Dermis blood vessel endothelial cell (primary cell): ENCODE results near the gene CHST11. TPM values are rescaled to one million over a fixed set of nuclear protein-coding genes. Genes with fewer than 3 reads are reported as not detected.
A peak's percentile ranks its signal among the peaks of the same experiment; 100 is the strongest.
"Not testable (repeated sequence)": the region's sequence is repeated elsewhere in the genome, so short reads cannot be mapped to it uniquely, and the experiment has no call there.

ENCODE experiments used
- DNase-seq: peaks from one replicate; pipeline ENCODE4 v3.0.0; 2010
- total RNA-seq: library from RNA; depleted of rRNA; stranded (reverse); fragments of >200 nt; gene quantifications from 2 replicates; pipeline ENCODE4 v1.2.3, GENCODE V29; 2014

The CHST11 gene
- total RNA-seq, 1 donor from 2014 or later, result 10.0 TPM

DNA sequence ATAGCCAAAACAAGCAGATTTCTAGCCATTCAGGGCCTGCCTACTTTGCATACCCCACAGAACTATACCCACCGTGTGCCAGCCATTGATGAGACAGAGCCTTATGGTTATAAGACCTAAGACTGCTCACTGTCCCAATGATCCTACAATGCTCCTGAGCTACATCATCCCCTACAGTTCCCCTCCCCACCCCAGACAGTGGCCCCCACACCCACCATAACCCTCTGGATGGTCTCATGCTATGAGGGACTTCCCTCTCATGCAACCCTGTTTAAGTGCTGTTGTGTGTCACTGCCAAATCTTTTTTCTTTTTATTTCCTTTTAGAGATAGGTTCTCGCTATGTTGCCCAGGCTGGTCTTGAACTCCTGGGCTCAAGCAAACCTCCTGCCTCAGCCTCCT lies 75.9 kb downstream of the CHST11 start:
- DNase-seq, result no peak

DNA sequence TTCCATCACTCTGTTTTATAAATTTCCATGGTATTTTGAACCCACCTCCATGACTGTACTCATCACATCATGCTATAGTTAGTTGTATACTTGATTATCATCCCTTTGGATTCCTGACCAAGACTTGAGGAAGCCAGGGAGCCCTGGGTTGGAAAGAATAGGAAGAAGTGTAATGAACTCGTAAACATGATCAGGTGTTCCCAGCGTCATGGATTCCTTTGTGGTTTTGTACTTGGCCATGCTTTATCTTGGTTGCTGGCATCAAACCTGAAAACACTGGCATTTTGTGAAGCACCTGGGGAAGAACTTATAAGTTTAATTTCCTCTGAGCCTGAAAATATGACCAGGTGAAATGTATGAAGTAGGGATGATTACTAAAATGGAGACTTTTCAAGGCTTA lies 76.4 kb downstream of the CHST11 start:
- no peak for DNase-seq

DNA sequence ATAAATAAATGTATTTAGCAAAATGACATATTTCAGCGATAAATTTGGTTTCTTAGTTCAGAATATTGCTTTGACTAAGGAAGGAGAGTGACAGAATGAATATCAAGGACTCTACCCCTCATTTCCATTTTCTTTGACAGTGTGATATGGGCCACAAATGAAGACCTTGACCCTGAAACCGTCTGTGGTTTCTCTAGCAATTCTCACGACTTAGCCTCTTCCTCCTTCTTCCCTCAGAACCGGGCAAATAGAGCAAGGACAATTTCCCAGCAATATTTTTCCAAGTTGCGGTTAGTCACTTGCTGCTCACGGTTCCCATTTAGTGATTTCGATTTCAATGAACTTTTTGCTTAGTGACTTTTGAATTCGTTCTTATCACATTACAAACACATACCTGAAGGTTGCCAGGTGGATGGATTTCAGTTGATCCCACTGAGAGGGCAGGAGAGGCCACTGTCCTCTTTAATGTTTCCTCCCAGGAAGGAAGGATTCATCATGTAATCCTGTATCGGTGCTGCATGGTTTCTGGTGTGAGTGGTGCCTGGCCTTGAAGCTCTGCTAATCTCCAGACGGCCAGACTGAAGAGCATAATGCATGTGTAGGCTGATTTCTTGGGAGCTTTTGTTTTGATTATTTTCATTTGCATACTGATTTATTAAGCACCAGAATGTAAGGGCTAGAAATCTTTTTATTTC lies 77.6 kb downstream of the CHST11 start:
- no peak for DNase-seq

DNA sequence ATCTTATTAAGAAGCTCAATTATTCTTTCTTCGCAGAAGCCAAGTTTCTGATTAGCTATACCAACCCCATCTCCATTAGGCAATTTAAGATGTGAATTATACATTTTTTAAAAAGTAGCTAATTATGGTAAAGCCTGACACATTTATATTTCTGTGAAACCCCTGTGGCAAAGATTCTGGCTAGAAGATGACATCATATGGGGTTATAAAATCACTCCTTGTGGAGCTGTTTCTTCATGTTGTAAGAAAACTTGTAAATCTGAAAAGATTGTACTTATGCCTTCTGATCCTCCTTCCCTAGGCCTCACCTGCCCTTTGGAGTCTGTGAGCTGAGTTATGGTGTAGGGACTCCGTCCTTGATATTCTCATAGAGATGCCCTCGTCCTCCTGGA lies 78.1 kb downstream of the CHST11 start:
- DNase-seq, result no peak

DNA sequence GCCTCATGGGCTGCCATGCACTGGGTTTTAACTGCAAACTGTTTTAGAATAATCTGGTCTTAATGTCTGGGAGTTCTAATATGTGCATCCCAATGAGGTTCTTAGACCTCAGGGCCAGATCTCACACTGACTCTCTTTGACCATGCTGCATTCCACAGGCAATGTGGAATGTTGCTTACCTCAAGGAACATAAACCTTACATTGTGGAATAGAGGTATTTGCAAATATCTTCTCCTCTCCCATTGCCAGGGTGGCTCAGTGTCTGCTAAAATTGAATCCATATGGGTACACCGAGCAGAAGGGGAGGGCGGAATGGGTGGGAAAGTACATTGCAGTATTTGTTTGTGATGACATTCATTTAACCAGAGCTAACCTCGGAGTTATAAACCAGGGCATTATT lies 78.6 kb downstream of the CHST11 start:
- DNase-seq, result no peak

DNA sequence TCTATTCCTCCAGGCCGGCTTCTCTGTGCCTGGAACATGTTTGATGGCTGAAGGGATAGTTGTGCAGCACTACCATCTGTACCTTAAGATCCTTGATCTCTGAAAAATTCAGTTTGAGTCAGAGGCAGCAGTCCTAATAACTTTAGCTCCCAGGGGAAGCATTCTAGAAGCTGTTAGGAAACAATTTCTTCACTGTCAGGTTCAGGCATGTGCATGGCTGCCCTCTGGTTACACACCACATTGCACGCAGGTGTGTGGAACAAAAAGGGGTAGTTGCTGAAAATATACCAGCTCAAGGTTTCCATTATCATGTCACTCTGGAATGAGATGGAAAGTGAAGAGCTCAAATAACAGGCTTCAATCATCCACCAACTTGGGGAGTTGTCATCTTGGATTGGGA lies 80.1 kb downstream of the CHST11 start:
- no peak for DNase-seq

DNA sequence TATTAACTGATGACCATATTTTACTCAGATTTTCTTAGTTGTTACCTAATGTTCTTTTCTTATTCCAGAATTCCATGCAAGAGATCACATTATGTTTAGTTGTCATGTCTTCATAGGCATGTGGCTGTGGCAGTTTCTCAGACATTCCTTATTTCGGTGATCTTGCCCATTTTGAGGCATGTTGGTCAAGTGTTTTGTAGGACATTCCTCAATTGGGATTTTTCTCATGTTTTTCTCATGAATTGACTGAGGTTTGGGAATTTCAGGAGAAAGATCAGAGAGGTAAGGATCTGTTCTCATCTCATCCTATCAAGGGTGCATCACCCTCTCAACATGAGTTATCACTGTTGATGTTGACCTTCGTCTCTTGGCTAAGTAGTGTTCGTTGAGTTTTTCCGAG lies 81.3 kb downstream of the CHST11 start:
- DNase-seq, result no peak

DNA sequence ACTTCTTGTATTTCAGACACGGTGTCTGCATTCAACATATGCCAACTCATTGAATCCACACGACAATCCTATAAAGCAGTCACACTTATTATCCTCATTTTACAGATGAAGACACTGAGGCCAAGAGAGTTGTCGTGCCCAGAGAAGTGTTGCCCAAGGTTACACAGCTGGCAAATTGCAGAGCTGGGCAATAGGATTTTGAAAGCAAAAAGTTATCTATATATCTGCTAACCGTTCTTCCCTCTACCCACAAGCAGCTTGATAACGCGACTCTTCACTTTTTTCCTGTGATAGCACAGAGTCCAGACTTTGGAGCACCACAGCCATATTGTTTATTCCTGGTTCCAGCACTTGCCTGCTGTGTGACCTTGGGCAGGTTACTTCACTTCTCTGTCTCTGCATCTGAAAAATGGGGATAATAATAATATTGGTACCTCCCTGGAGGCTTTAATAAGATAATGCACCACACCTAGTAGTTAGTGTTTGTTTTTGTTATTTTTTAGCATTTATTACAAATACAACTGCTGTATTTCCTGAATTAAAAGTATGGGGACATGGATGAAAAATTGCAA lies 82.2 kb downstream of the CHST11 start:
- no peak for DNase-seq

DNA sequence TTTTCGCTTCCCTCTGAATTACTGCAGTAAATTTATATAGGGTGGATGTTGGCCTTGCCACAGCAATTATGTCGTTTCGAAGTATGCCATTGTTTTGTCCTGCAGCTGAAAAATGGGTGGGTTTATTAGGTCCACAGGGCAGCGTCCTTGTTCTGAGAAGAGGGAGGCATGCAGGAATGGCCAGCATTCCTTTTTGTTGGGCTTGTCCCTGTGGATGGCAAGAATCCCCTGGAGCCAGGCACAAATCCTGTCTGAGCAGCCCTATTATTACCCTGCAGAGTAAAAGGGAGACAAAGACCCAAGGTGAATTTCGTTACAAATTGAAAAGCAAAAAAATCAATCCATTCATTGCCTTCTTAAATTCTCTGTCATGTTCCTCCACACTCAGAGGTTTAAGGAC lies 88.1 kb downstream of the CHST11 start:
- DNase-seq, result no peak

DNA sequence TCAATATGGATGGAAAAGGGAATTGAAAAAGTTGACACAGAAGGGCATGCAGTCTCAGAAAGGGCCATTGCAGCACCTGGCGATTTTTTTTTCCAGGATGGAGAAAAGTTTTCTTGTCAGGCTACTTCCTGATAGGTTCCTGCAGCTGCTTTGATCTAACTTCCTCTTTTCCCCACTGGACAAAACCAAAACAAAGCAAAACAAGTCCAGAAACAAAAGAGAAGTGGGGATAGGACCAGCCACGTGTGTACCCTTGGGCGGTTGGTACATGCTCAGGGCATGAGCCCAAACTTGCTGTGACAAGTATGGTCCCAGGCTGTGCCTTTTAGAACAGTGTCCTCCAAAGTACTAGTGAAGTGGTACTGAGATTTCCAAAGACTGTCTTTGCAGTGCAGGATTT lies 89.8 kb downstream of the CHST11 start:
- peak; percentile 35 for DNase-seq

DNA sequence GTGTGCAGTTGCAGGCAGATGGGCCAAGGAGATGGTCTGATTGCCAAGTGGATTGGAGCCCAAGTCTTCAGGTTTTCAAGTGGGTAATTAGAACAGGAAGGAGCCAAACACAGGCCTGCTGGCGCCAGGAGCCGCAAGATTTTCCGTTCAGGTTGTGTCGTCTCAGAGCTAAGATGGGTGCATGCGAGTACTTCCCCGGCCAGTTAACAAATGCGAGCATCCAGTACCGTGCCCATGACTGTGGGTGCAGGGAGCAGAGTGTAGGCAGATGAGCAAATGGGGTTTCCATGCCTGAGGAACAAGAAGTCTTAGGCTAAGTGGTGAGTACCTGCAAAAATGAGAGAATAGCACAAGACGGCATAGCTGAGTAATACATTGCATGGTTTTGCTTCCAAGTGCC lies 90.5 kb downstream of the CHST11 start:
- DNase-seq, result no peak

DNA sequence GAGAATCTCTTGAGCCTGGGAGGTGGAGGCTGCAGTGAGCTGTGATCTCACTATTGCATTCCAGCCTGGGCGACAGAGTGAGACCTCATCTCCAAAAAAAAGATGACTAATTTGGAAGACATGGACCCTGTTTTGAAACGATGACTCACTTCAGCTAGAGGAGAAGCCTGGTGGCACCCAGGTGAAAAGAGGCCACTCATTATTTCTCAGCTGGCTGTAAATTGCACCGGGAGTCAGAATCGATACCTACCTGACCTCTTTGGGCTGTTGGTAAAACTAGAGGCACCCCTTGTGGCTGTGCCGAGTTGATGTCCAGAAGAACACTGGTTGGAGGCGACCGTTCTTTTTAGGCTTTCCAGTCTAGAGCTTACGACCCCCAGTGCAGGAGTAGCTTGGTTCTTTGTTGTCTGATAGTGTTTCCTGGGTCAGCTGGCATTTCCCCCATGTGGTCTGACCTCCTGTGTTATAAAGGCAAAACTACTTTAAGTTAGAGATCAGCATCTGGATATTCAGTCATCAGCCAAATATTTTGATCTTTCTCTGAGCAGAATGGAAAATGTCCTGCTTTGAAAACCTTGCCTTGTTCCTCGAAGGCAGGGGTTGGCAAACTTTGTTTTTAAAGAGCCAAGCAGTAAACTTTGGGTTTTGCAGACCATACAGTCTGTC lies 93.2 kb downstream of the CHST11 start:
- no peak for DNase-seq

DNA sequence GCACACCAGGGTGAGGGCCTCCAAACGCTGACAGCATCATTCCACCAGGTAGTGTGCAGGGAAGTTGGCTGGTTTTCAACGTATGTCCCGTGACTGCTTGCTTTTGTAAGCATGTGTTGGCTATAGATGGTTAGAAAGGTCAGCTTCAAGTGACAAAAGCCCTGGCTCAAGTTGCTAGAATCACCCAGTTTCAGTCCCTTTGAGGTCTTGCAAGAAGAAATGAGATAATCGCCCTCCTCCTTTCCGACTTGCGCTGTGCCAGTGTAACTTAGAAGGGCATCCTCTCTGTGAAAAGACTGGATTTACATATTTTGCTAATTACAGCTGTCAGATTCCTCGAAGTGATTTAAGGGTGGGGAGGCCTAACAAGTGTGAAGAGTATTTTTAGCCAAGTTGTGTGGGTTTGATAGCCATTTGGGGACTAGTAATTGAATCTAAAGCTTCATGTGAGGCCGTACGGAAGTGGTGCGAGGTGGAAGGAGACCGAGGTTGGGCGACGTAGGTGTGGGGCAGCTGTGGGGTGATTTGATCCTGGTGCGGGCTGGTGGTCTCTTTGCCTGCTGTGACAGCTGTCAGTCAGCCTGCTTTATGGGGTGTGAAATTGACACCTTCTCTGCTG lies 94.7 kb downstream of the CHST11 start:
- no peak for DNase-seq

DNA sequence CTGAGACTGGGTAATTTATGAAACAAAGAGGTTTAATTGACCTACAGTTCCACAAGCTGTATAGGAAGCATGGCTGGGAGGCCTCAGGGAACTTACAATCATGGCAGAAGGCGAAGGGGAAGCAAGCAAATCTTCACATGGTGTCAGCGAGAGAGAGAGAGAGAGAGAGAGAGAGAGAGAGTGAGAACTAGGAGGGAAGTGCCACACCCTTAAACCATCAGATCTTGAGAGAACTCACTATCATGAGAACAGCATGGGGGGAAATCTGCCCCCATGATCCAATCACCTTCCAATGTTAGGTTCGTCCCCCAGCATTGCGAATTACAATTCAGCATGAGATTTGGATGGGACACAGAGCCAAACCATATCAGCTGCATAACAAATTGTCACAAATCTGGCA lies 96.7 kb downstream of the CHST11 start:
- no peak for DNase-seq

DNA sequence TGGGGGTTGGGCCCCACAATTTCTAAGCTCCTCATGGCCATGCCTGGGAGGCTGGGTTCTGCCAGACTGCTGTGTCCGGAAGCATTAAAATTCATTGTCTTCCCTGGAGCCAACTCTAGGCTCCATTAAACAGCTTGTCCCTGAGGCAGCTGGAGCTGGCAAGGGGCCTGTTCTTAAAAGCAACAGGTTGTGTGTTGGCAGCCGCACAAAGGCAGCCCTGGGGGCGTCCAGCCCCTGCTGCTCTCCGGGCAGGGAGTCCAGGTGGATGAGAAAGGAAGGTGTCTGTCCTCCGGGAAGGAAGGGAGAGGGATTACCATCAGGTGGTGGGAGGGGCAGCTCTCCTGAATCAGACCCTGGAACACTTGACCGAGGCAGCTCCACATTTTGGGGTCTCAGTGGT lies 98.9 kb downstream of the CHST11 start:
- peak; percentile 54 for DNase-seq

DNA sequence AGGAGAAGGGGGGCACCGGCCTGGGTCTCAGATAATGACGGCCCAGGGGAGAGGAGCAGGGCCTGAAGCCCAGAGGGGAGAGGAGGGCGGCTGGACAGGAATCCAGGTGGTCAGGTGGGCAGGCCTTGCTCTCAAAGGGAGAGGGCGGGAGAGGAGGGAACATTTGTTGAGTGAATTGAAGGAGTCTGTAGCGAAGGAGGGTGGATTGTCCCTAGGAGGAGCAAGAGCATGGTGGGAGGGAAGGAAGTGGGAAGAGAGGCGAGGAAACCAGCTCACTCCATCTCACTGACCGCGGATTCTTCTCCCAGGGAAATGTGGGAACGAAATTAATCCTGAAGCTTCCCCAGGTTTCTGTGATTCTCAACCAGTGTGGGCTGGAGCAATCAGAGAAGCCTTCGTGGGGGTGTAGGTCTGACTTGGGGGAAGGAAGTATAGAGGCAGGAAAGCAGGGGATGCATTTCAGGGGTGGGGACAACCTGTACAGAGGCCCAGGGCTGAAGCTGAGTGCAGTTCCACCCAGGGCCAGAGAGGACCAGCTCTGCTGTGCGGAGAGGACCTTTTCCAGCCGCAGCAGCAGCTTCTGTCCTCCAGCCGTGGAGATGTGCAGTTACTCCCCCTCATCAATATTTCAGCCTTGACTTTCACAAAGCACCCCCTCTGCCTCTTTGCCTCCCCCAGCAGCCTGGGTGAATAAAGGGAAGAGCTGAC lies 100.9 kb downstream of the CHST11 start:
- no peak for DNase-seq

DNA sequence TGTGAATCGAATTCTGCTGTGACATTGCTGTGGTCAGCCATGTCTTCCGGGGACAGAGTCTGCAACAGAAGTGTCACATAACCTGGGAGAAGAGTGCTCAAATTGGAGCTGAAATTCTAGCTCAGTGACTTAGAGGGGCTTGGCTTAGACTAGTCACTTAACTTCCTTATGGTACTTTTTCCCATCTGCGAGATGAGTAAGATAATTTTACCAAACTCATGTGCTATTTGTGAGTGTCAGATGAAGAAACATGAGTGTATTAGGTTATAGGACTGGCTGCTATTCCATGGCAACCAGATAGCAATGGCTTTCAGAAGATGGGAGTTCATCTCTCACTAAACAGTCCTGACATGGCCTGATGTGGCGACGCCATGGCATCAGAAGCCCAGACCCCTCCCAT lies 104.1 kb downstream of the CHST11 start:
- DNase-seq, result no peak

DNA sequence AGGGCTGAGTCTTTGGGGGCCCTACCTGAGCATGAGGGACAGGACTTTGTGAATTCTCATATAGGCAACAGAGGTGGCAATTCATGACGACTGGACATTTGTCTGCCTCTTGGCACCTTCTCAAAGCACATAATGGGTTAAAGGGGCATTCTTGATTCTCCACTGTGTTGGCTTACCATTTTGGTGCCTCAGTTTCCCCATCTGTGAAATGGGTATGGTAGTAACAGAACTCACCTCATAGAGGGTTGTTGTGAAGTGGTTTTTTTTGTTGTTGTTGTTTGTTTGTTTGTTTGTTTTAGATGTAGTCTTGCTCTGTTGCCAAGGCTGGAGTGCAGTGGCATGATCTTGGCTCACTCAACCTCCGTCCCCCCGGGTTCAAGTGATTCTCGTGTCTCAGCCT lies 106.0 kb downstream of the CHST11 start:
- DNase-seq, result no peak

DNA sequence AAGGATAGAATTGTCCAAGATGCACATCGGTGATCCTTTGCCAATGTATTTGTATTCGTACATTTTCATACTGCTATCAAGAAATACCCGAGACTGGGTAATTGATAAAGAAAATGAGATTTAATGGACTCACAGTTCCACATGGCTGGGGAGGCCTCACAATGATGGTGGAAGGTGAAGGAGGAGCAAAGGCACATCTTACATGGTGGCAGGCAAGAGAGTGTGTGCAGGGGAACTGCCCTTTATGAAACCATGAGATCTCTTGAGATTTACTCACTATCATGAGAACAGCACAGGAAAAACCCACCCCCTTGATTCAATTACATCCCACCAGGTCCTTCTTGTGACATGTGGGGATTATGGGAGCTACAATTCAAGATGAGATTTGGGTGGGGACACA lies 107.9 kb downstream of the CHST11 start:
- DNase-seq, result not testable (repeated sequence)

DNA sequence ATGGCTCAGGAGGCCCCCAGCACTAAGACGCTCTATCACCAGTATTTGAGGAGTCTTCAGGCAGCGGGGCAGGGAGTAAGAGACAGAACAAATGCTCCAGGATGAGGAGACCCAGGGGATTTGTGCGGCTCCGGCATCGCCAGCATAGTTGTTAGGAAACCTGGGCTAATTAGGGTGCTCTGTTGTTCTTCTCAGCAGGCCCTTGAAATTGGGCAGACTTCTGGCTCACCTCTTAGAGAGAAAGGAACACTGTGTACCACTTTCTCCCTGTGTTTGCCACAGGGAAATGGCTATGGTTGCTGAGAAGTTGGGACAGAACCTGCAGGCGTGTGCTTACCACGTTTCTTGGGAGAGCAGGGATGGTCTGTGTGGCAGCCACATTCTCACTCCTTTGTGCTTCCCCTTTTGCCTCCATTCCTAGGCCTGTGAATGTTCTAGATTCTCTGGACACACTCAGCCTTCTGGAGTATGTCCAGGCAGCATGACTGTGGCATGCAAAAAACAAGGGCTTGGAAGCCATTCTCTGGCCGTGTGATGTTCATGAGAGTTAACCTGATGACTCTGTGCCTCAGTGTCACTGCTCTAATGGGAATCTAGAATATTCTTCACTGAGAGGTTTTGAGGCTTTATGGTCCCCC lies 109.0 kb downstream of the CHST11 start:
- no peak for DNase-seq

DNA sequence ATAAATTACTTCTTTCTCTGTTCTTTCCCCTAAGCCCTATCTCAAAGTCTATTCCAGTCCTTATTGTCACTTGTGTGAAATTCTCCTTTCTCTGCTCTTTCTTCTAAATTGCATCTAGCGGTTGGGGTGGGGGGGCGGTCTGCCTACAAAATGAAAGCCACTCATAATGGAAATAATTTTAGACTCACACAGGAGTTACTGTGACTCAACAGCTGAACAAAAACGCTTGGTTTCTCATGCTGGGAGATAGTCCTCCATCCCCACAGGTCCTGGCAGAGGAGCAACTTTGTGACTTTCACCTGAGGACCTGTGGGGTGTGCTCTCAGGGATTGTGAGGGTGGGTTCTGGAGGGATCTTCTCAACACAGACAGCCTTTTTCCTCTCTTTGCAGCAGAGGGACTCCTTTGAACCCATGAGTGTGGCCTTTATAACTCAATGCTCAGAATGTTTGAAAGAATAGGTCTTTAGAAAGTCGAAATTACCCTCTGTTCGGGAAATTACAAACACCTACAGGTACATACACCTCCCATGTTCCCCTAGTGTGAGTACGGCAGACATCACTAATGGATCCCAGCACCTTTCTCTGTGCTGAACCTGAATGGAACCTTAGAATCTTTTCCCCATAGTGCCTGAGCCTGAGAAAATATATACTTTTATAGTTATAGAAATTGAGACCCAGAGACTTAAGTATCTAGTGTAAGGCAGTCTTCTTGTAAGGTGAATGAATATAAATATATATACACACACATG lies 109.7 kb downstream of the CHST11 start:
- no peak for DNase-seq
